HG03097 (cell line): ENCODE results near the gene NUP85.
A peak's percentile ranks its signal among the peaks of the same experiment; 100 is the strongest.
"Not testable (repeated sequence)": the region's sequence is repeated elsewhere in the genome, so short reads cannot be mapped to it uniquely, and the experiment has no call there.

Source experiments
- ATAC-seq: cut with Tn5 transposase; IDR thresholded peaks from one replicate; pipeline ENCODE4 v1.9.1; 2021; ENCODE audit not compliant: unreplicated experiment, low FRiP score

The NUP85 gene

GRCh38 chr17:75194879-75195278 lies 10.6 kb upstream of the NUP85 start:
- ATAC-seq, result no peak

DNA sequence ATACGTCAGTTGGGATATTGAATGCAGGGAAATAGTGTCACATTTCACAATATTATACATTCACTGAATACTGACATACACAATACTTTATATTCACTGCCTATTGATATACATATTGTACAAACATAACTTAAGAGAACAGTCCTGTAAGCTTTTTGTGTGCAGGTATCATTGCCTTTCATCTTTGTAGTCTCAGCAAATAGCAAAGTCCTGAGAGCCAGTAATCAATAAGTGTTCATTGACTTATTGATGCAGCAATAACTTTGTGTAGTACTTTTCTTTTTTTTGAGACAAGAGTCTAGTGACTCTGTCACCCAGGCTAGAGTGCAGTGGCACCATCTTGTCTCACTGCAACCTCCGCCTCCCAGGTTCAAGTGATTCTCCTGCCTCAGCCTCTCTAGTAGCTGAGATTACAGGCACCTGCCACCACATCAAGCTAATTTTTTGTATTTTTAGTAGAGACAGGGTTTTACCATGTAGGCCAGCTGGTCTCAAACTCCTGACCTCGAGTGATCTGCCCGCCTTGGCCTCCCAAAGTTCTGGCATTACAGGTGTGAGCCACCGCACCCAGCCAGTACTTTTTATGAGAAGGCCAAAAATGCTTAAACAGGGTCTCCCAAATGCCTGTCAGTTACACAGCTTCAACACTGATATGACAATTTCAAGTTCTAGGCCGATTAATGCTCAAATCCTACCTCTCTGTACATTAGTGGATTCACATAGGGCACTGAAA lies 5.4 kb upstream of the NUP85 start:
- no peak for ATAC-seq

- ATAC-seq, result no peak
These were observed 299 bp downstream of the NUP85 start for GRCh38 chr17:75205793-75206163.

GRCh38 chr17:75207050-75207407 lies 1.6 kb downstream of the NUP85 start:
- not testable (repeated sequence) for ATAC-seq

DNA sequence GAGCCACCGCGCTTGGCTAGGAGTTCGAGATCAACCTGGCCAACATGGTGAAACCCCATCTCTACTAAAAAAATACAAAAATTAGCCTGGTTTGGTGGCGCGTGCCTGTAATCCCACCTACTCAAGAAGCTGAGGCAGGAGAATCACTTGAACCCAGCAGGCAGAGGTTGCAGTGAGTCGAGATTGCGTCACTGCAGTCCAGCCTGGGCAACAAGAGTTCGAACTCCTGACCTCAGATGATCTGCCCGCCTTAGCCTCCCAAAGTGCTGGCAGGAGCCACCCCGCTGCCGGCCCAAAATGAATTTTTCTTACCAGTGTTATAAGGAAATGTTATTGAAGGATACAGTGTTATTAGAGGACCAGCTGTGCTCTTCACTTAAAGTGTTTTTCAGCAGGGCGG lies 2.3 kb downstream of the NUP85 start:
- ATAC-seq, result no peak

DNA sequence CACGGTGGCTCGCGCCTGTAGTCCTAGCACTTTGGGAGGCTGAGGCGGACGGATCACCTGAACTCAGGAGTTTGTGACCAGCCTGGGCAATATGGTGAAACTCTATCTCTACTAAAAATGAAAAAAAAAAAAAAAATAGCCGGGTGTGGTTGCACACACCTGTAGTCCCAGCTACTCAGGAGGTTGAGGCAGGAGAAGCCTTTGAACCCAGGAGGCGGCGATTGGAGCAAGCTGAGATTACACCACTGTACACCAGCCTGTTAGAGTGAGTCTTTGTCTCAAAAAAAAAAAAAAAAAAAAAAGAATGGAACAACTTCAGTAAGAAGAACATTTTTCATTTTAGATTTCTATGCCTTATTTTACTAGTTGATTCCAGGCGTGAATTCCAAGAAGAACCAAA lies 2.7 kb downstream of the NUP85 start:
- no peak for ATAC-seq

DNA sequence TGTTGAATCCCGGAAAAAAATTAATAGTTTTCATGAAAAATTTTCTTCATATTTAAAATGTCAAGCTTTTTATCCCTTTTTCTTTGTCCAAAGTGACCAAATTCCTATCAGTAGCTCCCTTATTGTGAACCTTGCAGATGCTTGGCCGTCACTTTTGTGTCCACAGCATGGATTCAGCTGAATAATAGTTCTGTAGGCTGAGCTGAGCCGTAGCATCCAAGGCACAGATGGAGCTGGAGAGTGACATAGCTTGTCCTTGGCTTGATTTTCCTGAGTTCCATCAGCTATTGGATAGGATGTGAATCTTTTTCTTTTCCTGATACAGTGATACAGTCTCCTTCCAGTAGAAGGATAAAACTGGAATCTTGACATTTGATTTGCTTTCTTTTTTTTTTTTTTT lies 3.6 kb downstream of the NUP85 start:
- no peak for ATAC-seq

DNA sequence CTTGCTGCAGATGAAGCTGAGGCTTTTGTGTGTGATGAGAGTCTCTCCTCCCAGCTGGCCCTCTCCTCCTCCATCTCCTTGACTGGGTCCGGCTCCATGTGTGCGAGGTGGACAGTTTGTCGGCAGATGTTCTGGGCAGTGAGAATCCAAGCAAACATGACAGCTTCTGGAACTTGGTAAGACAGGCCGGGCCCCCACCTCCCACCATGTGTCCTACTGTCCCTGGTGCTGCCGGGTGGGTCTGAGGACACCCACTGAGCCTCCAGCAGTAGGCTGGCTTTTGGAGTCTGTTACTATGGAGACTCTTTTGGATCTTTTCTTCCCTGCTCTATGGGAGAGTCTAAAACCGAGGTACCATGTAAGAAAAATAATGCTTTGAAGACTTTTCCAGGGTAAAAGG lies 12.7 kb downstream of the NUP85 start:
- no peak for ATAC-seq

DNA sequence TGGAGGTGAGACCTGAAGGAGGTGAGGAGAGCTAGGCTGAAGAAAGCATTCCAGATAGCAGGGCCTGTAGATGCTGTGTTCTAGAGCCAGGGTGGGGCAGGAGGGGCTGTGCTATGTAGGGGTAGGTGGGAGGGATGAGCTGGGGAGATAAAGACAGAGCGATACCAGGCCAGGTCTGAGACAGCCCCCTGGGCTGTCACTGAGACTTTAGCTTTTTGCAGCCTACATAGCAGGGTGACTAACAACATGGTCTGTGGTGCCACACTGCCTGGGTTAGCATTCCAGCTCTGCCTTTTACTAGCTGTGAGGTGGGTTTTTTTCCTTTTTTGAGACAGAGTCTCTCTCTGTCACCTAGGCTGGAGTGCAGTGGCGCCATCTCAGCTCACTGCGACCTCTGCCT lies 14.3 kb downstream of the NUP85 start:
- ATAC-seq, result no peak

DNA sequence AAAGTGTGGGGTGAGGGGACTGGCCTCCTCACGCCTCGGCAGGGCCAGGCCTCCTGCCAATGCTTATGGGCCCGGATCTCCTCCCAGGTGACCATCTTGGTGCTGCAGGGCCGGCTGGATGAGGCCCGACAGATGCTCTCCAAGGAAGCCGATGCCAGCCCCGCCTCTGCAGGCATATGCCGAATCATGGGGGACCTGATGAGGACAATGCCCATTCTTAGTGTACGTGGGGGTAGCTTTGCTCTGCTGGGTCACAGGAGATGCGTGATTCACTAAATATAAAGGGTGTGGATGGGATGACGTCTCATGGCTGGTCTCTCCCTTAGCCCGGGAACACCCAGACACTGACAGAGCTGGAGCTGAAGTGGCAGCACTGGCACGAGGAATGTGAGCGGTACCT lies 19.5 kb downstream of the NUP85 start:
- no peak for ATAC-seq

GRCh38 chr17:75227729-75228128 lies 22.2 kb downstream of the NUP85 start:
- ATAC-seq, result no peak

GRCh38 chr17:75228305-75228704 lies 22.8 kb downstream of the NUP85 start:
- ATAC-seq, result no peak

GRCh38 chr17:75228847-75229246 lies 23.4 kb downstream of the NUP85 start:
- no peak for ATAC-seq

- ATAC-seq, result no peak
These were observed 25.6 kb downstream of the NUP85 start for GRCh38 chr17:75231071-75231470.

DNA sequence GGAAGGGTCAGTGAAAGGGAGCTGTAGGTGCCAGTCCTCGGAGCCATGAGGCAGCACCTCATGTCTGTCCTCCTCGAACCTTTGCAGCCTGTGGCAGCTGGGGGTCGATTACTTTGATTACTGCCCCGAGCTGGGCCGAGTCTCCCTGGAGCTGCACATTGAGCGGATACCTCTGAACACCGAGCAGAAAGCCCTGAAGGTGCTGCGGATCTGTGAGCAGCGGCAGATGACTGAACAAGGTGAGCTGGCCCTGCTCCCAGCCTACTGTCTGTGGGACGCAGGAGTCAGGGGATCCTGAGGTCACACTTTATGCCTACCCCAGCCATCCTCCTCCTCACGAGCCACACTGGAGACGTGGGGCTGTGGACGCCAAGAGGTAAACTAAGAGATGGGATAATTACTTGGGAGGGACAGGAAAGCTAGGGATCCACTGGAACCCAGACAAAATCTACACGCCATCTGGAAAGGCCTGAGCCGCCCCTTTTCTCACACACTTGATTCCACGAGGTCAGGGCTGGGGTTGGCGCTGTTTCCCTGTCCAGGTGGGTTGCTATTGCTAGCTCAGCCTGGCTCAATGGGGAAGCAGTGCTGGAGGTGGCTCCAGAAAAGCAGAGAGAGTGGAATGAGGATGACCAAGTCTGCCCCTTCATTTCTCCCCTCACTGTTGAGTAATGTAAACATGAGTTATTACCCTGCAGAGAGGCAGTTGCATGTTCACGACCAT lies 26.4 kb downstream of the NUP85 start:
- ATAC-seq, result no peak

GRCh38 chr17:75232786-75233185 lies 27.3 kb downstream of the NUP85 start:
- ATAC-seq, result no peak

DNA sequence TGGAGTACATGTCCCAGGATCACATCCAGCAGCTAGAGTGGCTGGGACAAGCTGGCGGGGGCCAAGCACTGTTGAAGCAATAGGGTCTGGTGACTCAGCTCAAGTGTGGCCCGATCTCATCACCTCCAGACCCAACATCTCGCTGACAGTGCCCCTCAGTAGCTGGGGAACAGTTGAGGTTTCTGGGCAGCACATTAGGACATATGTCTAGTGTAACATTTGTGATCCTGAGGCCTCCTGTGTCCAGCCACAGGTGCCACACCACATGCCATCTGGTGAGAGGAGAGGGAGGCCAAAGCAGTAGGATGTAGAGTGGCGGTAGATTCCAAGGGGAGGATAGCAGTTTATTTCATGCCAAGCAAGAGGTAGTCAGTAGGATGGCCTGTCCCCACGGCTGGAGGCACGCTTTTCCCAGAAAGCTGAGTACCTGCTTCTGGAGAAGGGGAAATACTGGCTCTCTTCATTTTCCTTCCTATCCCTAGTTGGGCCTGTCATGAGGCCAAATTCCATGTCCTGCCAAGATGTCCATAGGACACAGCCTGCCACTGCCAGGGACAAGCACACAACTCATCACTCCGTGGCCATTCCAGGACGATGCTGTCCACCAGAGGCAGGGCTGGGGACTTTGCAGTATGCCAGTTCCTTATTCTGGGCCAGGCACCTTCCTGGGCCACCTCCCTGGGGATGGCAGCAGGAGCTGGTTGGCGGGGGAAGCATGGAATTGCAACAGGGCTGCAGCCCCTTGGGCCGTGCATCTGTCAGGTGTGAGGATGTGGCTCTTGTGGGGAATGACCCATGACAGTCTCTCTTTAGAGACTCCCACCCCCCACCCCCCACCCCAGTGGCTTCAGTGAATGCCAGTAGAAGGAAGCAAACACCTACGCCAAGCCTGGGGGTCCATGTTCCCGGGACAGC lies 31.9 kb downstream of the NUP85 start:
- no peak for ATAC-seq

- no peak for ATAC-seq
These were observed 32.6 kb downstream of the NUP85 start for GRCh38 chr17:75238020-75238580.

DNA sequence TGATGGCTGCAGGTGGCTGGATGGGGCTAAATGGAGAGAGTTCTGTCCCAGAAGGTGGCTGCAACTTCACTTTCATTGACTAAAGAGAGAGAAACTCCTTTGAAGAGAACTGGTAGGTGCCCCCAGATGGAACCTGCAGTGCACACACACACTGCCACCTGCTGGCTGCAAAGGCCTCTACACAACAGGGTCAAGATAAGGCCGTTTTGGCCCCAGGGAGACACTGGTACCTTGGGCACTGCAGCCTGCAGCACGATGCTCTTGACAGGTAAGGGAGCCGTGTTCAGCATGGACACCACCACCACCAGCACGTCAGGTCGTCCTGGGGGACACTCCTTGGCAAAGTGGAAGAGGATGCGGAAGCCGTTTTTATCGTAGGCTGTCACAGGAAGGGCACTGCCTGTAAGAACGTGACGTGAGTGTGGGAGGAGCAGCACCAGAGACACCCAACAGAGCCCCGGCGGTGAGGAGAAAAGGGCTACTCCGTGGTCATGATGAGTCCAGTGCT lies 33.3 kb downstream of the NUP85 start:
- peak; percentile 48 for ATAC-seq

DNA sequence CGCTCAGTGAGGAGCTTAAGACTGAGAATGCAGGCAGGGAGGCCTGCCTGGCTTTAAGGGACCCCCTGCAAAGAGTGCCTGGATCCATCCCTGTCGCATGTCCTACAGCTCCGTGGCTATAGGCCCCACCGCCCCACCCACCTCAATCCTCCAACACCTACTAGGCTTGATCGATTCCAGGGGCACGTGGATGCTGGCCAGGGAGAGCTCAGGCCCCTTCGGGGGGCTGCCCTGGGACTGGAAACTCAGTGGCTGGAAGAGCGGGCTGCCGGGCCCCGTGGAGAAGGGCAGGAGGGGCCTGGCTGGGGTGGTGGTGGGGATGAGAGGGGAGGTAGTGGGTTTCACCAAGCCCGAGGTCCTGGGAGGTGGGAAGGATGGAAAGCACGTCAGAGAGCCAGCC lies 33.7 kb downstream of the NUP85 start:
- ATAC-seq, result no peak
